GM19467 (cell line): ENCODE data around the gene SYNJ2BP.
"Not testable (repeated sequence)": the region's sequence is repeated elsewhere in the genome, so short reads cannot be mapped to it uniquely, and the experiment has no call there.

ENCODE experiments used
- ATAC-seq: cut with Tn5 transposase; IDR thresholded peaks from one replicate; pipeline ENCODE4 v1.9.1; 2021; ENCODE audit warnings: mild to moderate bottlenecking, moderate library complexity; ENCODE audit not compliant: unreplicated experiment

The SYNJ2BP gene, protein sequence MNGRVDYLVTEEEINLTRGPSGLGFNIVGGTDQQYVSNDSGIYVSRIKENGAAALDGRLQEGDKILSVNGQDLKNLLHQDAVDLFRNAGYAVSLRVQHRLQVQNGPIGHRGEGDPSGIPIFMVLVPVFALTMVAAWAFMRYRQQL

DNA sequence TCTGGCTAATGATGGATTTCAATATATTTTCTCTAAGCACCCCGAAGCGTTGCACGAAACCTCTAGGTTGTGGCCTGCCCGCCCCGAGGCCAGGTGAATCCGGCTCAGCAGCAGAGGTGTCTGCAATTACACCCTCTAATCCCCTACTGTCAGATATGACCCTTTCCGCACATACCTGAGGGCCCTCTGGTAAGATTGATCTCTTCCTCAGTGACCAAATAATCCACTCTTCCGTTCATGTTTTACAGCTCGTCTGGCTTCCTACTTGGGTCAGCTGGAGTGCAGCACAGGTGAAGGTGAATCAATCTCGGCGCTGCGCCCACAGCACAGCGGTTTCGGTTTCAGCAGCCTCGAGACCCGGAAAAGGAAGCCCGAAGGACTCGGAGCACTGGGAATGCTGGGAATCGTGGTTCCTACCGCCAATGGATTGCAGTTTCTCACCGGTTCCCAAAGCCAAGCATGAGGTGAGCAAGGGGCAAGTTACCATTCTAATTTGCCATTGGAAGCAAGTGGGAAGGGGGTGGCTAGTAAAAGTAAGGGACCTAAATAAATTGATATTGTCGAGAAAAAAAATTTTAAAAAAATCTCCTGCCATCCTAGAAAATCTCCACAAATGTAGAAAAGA, at the start of gene SYNJ2BP:
Gene SYNJ2BP (minus strand): TSS at position 366 of the 625 bp plus-strand sequence. CDS start 127 bp downstream, at position 239.
- ATAC-seq: peak; percentile 56

DNA sequence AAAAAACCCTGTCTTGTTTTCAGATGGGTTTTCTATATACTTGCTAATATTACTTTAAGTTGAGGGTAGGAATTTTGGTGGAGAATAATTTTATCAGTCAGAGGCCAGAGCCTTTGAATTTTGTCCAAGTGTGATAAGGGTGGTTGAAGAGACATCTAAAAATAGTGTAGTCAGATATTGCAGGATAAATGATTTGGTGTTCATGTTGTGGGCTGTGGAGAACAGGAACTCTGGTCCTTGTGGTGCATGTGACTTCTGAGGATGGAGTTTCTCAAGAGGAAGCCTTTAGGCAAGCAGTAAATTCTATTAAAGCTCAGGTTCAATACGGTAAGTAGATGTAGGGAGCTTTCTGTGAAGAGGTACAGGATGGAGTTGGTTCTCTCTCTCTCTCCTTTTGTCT, 37.8 kb upstream of the SYNJ2BP start:
- ATAC-seq: no peak

DNA sequence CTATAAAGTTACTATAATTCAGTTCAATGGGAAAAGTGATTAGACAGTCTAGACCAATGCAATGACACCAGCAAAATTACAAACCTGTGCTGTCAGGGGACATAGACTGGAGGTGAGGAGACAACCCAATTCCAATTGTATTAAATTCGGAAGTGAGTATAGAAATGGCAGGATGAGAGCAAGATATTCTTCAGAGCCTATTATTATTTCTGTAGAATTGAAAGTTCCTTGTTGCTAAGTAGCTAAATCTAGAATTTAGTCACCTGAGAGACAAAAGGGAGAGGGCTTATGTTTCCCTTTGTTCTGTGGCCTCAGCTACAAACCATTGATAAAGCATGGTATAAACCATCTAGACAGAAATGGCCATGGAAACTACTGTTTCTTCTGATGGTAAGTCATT, 35.0 kb upstream of the SYNJ2BP start, which contains the start of gene ADAM21:
Gene ADAM21 (plus strand): TSS at position 301 of the 400 bp plus-strand sequence. CDS start 5,326 bp downstream, outside the sequence.
- ATAC-seq: no peak

DNA sequence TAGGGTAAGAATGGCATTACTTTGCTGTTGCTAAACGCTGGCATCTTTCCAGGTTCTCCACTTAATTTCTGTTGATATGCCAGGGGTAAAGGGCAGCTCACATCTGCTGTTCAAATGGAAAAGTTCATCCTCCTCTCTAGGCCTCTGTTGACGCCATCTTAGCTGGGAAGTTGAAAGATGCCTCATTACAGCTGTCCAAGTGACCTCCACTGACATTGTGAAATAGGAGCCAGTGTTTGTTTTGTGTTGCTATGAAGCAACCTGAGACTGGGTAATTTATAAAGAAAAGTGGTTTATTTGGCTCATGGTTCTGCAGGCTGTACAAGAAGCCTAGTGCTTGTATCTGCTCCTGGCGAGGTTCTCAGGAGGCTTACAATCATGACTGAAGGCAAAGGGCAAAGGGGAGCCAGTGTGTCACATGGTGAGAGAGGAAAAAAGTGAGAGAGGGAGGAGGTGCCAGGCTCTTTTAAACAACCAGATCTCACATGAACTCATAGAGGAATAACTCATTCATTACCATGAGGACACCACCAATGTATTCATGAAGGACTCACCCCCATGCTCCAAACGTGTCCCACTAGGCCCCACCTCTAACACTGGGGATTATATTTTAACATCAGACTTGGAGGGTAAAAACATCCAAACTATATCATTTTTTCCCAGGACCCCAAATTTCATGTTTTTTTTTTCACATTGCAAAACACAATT, 31.9 kb upstream of the SYNJ2BP start:
- ATAC-seq: no peak

DNA sequence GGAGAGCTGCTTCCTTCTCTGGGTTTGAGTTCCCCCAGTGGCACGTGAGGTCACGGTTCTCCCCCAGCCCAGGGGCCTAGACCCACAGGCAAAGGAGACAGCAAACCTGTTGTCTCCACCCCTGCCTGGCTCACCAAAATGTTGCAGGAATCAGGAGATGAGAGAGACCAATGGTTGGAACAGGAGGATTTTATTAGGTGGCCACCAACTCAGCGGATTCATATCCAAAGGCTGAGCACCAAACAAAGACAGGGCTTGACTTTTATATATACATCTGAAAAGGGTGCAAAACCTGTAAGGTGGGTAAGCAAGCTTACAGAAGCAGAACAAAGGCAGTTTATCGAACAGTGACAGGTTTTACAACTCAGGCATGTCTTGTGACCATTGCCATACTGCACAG, 25.9 kb upstream of the SYNJ2BP start:
- ATAC-seq: no peak

DNA sequence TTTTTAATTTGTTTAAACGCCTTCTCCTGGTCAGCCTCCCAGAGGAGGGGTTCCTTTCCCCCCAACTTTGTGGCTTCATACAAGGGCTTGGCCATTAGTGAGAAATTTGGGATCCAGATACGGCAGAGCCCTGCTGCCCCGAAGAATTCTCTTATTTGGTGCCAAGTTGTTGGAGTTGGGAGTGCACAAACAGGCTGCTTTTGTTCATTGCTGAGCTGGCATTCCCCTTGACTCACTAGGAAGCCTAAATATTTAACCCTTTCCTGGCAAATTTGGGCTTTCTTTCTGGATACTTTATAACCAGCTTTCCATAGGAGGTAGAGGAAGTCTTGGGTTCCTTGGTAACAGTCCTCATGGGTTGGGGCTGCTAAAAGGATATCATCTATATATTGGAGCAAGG, 24.8 kb upstream of the SYNJ2BP start:
- ATAC-seq: no peak

DNA sequence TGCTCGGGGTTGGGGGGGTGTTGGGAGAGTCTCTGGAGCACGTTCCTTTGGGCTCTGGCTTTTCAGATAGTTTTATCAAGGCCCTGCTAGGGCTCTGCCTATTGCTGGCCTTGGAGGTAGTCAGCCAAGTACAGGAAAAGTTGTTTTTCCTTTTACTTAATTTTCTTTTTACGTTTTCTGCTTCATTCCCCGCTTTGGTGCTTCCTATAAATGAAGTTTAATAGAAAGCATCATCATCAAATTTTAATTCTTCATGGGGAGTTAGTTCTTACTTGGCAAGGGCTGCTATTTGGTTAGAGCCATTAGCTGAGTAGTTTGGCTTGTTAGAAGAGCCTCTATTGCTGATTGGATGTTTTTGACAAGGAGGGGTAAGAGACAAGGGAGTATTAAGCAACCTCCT, 20.0 kb upstream of the SYNJ2BP start:
- ATAC-seq: no peak

DNA sequence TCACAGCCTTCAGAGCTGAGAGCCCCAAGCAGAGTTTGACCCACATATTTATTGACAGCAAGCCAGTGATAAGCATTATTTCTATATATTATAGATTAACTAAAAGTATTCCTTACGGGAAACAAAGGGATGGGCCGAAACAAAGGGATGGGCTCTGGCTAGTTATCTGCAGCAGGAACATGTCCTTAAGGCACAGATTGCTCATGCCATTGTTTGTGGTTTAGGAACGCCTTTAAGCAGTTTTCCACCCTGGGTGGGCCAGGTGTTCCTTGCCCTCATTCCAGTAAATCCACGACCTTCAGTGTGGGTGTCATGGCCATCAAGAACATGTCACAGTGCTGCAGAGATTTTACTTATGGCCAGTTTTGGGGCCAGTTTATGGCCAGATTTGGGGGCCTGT, 9.7 kb upstream of the SYNJ2BP start:
- not testable (repeated sequence) for ATAC-seq

DNA sequence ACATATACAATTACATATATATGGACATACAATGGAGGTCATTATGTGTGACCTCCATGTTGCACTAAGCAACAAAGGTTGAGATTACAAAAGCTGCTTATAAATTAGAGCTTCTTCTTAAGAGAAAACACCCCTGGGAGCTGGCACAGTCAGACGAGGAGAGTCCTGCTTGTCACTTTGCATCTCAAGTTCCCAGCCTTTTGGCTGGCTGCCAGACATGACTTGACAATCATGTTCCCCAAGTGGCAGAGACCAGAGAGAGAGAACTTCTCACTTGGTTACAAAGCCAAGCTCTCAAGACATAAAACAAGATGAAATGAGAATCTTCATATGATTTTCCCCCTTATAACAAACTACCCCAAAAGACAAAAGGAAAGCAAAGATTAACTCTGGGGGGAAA, 8.5 kb upstream of the SYNJ2BP start:
- no peak for ATAC-seq

DNA sequence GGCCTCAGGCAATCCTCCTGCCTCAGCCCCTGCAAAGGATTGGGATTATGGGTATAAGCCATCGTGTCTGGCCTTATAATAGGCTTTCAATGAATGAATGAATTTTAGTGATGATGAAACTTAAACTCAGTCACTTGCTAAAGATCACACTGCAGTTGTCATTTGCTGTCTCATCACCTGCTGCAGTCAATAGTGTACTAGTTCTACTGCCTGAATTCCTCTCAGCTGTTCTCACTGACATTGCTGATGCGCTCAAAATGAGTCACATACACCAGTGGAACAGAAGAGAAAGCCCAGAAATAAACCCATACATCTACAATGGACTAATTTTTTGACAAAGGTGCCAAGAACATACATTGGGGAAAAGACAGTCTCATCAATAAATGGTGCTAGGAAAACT, 5.6 kb upstream of the SYNJ2BP start:
- ATAC-seq: no peak

DNA sequence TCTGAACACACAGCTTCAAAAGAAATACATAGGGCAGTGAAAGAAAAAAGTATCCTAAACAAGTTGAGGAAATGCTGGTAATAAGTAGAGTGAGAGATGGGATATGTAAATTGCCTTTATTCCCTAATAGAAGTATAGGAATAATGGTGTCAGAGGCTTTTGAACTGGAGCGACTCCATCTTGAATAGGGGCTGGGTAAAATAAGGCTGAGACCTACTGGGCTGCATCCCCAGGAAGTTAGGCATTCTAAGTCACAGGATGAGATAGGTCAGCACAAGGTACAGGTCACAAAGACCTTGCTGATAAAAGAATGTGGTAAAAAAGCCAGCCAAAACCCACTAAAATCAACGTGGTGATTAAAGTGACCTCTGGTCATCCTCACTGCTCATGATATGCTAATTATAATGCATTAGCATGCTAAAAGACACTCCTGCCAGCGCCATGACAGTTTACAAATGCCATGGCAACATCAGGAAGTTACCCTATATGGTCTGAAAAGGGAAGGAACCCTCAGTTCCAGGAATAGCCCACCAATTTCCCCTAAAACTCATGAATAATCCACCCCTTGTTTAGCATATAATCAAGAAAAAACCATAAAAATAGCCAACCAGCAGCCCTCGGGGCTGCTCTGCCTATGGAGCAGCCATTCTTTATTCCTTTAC, 2.5 kb upstream of the SYNJ2BP start:
- ATAC-seq: not testable (repeated sequence)

DNA sequence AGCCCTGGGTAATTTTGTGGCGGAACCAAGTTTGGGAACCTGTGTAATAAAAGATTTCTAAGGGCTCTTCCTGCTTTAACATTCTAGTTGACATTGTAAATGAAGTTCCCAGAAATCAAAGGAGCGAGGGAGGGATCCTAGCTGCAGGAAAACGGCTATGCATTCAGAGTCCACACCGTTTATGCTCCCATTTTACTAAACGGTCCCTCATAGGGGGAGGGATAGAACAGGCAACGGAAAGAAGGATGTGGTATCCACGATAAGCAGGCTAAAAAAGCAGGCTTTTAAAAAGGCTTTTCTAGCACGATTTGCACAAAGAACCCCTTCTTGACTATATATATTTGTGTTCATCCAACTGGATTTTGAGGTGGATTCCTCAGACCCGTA, 559 bp downstream of the SYNJ2BP start:
- peak; percentile 15 for ATAC-seq

DNA sequence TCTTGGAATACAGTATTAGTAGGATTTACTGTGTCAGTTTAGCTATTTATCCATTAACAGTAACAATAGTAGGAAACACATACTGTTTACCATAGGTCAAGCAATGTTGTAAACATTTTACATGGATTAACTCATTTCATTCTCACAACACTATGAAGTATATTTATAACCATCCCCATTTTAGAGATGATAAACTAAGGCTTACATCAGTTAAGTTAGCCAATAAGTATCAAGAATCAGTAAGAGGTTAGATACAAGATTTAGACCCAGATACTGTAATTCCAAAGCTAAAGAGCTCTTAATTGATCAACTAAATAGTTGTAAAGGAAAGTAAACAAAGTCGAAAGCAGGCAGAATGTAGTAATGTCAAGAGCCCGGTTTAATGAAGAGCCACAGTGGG, 1.1 kb downstream of the SYNJ2BP start:
- ATAC-seq: no peak

DNA sequence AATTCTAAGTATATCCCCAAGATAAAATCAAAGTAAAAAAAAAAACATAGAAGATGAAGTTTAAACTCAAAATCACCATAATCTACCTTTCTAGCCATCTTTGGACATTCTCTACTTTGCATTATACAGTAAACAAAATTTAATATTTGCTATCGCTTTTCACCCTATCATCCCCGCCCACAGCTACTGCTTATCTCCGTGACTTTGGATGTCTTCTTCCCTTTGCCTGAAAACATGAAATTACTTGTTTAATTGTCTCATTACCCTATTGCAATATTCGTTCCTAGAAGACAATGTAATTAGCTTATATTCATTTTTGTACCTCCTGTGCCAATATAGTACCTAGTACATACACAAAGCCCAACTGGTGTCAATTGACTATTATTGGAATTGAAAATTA, 9.3 kb downstream of the SYNJ2BP start:
- no peak for ATAC-seq

DNA sequence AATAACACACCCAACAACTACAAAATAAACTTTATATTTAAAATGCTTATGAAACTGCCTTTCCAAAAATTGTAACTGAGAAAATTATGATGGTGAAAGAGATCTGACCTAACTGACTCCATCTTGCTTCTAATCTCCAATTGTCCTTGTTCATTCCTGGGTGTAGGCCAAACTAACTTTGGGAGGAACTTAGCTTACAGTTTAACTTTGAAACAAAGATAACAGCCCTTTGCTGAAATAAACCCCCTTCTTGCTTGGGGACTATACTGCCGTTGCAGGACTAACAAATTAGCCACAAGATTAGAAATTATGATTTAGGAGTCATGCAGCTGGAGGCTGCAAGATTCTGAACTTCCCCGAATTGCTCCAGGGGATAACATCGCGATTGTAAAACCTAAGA, 10.7 kb downstream of the SYNJ2BP start:
- not testable (repeated sequence) for ATAC-seq

DNA sequence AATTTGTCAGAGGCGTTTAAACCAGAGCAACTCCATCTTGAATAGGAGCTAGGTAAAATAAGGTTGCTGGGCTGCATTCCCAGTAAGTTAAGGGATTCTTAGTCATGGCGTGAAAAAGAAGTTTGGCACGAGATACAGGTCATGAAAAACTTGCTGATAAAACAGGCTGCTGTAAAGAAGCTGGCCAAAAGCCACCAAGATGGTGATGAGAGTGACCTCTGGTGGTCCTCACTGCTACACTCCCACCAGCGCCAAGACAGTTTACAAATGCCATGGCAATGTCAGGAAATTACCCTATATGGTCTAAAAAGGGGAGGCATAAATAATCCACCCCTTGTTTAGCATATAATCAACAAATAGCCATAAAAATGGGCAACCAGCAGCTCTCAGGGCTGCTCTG, 13.6 kb downstream of the SYNJ2BP start:
- ATAC-seq: not testable (repeated sequence)

DNA sequence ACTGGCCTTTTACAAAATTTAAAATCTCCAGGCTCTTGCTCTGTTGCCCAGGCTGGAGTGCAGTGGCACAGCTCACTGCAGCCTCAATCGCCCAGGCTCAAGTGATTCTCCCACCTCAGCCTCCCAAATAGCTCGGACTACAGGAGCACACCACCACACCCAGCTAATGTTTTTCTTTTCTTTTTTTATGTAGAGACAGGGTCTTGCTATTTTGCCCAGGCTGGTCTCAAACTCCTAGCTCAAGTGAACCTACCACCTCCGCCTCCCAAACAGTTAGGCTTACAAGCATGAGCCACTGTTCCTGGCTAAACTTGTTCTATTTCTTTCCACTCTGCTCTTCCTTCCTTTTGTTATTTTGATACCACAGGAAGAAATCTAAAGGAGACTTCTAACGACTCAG, 15.2 kb downstream of the SYNJ2BP start:
- no peak for ATAC-seq

DNA sequence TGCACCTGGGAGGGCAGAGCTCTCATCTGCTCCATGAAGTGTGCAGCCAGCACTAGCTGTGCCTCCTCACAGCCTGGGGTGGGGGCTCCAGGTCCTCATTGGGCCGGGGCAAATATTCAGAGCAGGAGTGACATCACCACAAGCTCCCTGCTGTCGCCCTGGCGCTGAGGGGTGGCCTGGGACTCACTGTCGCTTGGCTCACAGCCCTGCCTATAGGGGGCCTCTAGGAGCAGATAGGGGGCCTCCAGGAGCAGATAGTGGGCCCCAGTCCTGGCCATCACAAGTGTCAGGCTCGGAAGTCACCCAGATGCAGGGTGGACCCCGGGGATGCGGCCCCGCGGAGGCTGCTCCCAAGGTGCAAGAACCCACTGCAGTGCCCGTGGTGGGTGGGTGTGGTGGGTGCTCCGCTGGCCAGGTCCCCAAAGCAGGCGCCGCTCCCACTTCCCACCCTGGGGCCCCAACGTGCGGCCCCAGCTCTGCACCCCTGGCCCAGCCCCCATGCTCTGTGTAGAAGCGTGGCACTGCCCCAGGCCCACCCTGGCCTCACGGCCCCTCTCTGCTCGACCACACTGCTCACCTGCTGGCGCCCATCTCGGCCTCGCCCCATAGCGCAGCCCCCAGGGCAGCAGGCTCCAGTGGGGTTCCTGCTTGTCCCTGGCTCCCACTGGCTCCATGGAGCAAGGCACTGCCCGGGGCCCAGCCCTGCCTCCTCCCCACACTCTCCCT, 18.0 kb downstream of the SYNJ2BP start:
- ATAC-seq: no peak

DNA sequence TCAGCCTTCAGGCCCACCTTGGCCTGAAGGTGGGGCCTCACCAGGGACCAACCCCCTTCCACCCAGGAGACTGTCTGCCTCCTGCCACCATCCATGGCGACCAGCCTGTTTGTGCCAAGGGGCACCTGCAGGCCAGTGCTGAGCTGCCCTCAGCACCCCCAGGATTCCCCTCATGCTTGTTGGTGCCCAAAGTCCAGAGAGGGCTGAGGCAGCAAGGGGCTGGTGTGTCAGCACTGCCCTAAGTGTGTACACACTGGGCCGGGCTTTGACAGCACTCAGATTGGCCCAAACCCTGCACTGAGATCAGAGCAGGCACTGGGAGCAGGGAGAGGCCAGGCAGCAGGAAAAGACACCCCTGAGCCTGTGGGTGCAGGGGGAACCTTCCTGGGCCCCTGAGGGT, 18.6 kb downstream of the SYNJ2BP start:
- no peak for ATAC-seq

DNA sequence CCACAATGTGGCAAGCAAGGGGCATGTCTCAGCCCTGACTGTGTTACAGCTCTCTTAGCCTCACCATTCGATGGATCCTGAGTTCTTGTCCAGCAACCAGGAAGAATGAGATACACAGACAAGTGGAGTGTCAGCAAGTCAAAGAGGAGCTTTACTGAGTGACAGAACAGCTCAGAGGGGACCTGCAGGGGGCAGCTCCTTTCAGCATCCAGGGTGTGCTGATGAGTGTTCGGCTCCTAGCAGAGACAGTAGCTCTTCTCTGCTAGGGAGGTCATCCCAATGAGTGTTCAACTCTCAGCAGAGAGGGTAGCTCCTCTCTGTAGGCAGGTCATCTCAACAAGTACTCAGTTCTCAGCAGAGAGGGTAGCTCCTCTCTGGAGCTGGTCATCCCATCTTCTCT, 19.1 kb downstream of the SYNJ2BP start:
- ATAC-seq: no peak

DNA sequence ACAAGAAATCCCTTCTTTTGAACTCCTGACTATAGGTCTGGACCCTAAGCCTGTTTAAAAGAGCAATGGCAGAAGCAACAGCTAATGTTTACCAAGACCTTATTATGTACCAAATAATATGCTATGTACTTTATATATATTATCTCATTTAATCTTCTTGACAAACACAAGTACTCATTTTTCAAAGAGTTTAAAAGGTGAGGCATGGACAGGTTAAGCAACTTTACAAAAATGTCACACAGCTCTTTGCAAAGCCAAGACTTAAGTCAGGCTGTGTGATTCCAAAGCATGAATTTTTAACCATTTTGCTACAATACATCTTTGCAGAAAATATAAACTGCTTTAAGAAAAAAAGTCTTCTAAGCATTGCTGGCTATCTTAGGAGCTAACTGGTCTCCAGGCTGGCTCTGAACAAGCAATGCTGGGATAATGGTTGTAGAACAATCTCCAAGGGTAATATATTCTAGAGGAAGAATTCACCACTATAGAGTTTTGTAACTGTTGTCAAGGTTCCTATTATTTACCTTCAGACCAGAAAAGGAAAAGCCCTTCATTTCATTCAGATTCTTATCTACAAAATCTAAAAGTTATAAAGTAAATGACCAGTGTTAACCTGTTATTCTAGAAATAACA, 22.1 kb downstream of the SYNJ2BP start:
- no peak for ATAC-seq
